Airway epithelial cell (primary cell): Measurements from ENCODE around the gene CRADD. TPM values are rescaled to one million over a fixed set of nuclear protein-coding genes. Genes with fewer than 3 reads are reported as not detected.

Experiments used
- total RNA-seq: library from RNA; depleted of rRNA; stranded (reverse); fragments of >200 nt; gene quantifications from 2 replicates; pipeline ENCODE4 v1.2.3, GENCODE V29; 2015

CRADD gene
- total RNA-seq = 15.9 and 19.2 TPM in 2 replicates

DNA sequence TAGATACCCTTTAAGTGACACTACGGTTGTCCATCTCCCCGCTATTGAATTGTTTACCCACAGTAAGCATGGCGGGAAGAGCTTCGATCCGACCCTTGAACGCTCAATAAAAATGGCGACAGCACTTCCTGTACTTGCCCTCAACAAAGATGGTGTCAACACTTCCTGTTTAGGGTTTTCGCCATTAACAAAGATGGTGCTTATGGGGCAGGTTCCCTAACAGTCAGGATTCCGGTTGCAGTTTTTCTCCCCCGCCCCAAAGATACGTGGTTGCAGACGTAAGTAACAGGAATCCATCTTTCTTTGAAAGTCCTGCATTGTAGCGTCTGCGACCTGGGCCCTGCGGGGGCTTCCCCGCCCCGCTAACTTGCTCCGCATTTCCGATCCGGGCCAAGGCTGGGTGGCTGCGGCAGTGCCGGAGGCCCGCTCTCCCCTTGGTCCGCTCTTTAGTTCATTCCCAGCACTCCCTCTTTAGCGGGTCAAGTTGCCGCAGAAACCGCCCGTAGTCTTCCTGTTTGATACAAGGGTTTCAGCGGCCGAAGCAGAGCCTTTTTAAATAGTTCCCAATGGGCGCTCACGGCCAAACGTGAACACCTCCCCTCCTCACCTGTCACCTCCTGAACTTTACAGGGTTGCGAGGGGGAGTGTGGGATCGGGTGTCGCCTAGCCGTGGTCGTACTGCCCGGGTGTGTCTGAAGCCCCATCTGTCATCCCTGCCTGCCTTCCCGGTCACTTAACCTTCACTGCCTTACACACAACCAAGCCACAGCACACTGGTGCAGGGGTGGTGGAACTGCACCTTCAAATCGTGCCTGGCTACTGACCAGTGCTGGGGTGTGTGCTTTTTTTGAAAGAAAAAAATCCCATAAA lies at the start of gene CRADD:
Gene CRADD, plus strand, starts transcription at position 181 of the 870 bp plus-strand sequence.

Other genes starting within 250 kb of the CRADD start
- gene UBE2N, start 235.4 kb upstream of the CRADD start, total RNA-seq = 72.6 and 115 TPM in 2 replicates
- gene MRPL42, start 209.9 kb upstream of the CRADD start, total RNA-seq = 61.9 and 79.0 TPM in 2 replicates
- gene SOCS2, start 104.7 kb upstream of the CRADD start, total RNA-seq = 6.1 and 6.8 TPM in 2 replicates